Inferior parietal cortex (tissue), 1 donor: ENCODE measurements around the gene ENO2.

Source experiments
- DNase-seq: peaks from one replicate; pipeline ENCODE4 v3.0.0-alpha.2; 2016; ENCODE audit errors: extremely low spot score

Gene ENO2

GRCh38 chr12:6948873-6949594, 34.7 kb downstream of the ENO2 start:
- no peak for DNase-seq

DNA sequence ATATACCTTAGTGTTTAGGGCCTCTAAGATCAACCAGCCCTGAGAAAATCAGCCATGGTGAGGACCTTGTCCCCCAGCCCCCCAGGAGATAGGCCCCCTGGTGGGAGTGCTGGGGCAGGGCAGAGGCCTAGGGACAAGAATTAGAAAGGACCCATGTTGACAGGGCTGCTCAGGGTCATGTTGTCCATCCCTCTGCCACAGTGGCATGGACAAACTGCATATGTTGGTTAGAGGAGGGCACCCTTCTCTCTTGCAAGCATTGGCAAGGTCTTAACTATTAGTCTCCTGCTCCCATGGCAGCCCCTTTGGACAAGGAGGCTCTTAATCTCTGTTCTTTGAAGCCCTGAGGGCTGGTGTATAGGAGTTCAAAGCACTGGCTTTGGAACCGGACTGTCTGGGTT, 36.0 kb downstream of the ENO2 start:
- DNase-seq, result no peak

DNA sequence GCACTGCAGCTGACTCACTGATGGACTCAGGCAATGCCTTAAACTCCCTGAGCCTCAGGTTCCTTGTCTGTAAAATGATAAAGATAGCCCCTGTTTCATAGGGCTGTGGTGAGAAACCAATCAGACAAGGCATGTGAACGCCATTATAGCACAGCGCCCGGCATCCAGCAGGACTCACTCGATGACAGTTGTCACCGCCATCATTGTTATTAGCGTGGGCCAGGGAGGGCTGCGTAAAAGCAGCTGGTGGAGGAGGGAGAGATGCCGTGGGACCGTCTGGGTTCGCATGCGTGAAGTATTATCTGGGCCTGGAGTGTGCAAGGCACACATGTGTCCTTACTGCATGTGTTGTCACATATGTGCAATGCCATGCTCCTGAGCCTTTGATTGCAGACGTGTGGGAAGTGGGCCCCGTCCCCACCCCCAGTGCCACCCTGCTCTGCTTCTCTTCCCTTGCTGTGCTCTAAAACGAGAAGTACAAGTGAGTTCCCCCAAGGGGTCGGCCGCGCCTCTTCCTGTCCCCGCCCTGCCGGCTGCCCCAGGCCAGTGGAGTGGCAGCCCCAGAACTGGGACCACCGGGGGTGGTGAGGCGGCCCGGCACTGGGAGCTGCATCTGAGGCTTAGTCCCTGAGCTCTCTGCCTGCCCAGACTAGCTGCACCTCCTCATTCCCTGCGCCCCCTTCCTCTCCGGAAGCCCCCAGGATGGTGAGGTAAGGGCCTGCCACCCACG, 36.6 kb downstream of the ENO2 start, which contains the start of gene PTPN6:
PTPN6 (plus strand) TSS at position 546 of the 730 bp plus-strand sequence; CDS start at position 703, 157 bp downstream.
- no peak for DNase-seq

DNA sequence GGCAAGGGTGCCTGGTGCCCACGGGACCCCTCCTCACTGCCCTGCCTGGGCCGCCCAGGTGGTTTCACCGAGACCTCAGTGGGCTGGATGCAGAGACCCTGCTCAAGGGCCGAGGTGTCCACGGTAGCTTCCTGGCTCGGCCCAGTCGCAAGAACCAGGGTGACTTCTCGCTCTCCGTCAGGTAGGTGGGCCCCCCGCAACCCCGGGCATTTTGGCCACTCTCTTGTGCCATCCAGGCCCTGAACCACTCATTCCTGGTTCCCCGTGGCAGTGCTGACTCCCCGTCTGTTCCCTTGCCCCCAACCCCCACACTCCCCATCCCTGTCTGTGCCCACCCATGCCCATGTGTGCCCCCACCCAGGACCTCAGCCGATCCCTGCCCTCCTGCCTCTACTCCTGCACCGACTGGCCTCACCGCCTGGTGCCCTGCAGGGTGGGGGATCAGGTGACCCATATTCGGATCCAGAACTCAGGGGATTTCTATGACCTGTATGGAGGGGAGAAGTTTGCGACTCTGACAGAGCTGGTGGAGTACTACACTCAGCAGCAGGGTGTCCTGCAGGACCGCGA, 37.3 kb downstream of the ENO2 start:
- no peak for DNase-seq

DNA sequence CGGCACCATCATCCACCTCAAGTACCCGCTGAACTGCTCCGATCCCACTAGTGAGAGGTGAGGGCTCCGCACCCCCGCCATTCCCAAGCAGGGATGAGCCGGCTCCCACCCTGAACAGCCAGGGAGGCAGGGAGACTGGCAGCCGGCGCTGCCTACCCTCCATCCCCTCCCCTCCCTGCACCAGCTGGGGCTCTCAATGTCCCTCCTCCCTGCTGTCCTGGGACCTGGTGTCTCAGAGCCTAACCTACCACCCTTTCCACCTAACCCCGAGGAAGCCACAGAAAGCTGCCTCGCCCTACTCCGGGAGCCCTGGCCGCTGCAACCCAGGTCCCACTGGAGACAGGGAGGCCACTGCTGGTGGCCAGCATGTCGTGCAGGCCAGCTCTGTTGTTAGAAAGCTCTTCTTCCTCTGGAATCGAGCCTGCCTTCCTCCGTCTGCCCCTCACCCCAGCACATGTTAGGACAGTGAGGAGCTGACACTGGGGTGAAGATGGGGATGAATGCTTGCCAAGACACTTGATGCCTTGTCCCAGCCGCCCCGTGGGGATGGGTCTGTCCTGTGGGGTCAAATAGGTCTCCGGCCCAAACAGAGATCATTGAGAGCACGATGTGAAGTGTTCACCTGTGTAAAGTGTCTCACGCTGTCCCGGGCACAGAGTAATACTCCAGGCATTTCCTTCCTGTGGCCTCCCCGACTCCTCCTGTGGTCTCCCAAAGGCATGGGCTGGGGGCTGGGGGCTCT, 37.9 kb downstream of the ENO2 start:
- no peak for DNase-seq

DNA sequence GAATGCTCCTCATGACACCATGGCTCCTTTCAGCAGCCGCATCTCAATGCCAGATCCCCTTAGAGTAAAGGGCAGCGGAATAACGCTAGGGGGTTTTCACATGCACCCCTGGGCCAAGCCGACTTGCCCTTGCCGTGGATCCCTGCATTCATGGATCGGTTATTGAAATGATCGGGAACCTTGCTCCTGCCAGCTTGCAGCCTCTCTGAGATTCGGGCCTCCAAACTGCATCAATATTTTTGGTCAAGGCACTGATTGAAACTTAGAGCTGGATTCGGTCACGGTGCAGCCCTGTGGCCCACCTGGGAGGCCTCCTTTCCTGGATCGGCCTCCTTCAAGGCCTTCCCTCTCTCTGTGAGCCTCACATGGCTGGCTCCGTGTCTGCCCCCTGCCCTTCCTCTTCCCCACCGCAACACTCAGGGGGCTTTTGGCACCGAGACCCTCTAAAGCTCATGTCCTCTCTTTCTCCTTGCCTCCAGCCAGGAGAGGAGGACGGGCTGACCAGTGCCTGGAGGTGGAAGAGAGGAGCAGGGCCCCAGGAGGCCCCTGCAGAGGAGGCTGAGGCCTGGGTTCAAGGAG, 38.6 kb downstream of the ENO2 start:
- DNase-seq, result no peak

- DNase-seq, result no peak
Observed at GRCh38 chr12:6953442-6954315, 39.3 kb downstream of the ENO2 start.

DNA sequence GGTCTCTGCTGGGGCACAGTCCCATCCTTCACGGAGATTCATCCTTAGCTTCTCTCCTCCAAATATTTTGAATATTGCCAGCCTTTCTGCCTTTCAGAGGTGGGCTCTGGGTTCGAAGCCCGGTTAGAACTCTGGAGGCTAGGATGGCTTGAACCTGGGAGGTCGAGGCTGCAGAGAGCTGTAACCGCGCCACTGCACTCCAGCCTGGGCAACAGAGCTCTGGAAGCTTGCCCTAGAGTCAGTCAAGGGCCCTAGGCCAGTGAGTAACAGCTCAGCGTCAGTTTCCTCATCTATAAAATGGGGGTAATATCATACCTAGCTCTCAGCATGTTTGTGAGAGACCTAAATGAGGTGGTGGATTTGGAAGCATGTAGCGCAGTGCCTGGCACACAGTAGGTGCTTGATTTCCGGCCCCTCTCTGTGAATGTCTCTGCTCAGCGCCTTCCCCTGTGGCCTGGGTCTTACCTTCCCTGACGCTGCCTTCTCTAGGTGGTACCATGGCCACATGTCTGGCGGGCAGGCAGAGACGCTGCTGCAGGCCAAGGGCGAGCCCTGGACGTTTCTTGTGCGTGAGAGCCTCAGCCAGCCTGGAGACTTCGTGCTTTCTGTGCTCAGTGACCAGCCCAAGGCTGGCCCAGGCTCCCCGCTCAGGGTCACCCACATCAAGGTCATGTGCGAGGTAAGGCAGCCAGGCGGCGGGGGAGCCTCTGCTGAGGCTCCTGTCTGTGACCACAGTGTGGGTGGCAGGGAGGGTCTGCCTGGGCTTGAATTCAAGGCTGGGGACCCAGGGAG, 40.1 kb downstream of the ENO2 start:
- no peak for DNase-seq

- no peak for DNase-seq
Observed at GRCh38 chr12:6955108-6956020, 41.0 kb downstream of the ENO2 start.

GRCh38 chr12:6956021-6956727, 41.8 kb downstream of the ENO2 start:
- no peak for DNase-seq

DNA sequence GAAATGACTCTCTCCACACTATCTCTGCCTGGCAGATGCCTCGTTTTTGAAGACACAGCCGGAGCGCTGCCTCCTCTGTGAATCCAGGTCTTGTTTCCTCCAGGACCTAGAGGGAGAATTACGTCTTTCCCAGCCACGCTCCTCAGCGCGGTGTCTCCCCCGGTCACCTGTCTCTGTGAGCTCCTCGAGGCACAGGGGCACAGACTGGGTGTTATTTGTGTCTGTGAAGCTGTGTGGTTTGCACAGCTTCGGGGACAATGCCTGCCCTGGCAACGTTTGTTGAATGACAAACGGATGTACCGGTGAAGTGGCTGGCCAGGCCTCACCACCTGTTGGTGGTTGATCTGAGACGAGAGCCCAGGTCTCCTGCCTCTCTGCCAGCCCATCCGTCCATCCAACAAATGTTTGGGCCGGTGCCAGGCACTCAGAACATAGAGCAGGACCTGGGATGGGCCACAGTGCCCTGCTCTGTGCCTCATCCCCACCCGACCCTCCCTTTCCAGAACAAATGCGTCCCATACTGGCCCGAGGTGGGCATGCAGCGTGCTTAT, 42.8 kb downstream of the ENO2 start:
- DNase-seq, result no peak

DNA sequence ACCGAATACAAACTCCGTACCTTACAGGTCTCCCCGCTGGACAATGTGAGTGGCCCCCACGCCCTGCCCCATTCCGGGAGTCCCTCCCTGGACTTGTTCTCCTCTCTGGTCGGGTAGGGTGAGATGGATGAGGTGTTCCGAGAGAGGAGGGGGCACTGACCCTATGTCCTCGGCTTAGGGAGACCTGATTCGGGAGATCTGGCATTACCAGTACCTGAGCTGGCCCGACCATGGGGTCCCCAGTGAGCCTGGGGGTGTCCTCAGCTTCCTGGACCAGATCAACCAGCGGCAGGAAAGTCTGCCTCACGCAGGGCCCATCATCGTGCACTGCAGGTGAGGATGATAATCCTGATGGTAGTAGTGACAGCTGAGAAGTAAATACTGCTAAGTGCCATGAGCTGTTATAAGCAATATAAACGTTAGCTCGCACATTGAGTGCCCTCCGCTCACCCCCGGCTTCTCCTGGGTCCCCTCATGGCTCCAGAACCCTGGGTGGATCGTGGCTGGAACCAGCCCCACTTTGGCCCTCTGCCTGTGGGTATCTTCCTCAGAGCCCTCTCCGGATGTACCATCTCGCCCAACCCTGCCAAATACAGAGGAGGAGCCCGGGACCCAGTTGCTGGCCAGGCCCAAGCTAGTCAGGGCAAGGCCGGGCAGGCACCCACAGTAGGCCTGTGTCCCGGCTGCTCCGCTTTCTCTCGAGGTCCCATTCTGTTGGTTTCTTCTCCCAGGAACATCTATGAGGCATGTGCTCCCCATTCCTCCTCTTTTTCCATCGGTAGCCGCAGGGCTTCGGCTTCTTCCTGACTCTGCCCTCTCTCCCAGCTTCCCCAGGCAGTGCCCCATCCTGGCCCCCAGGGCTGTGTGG, 43.6 kb downstream of the ENO2 start:
- DNase-seq, result no peak

DNA sequence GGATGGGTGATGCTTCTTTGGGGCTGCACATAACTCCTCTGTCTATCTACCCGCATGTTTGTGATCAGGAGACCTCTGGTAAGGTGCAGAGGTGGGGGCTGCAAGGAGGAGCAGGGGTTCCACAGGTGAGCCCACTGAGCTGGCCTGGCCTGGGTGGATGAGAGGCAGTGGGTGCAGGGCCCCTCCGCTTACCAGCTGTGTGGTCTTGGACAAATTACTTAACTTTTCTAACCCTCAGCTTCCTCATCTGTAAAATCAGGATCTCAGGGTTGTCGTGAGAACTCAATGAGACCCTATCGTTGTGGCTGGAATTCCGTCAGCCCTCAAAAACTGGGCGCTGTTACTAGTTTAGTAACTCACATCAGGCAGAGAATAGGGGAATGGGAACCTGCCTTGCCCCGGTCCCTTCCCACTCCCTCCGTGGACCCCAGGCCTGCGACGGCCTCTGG, 44.3 kb downstream of the ENO2 start:
- no peak for DNase-seq

DNA sequence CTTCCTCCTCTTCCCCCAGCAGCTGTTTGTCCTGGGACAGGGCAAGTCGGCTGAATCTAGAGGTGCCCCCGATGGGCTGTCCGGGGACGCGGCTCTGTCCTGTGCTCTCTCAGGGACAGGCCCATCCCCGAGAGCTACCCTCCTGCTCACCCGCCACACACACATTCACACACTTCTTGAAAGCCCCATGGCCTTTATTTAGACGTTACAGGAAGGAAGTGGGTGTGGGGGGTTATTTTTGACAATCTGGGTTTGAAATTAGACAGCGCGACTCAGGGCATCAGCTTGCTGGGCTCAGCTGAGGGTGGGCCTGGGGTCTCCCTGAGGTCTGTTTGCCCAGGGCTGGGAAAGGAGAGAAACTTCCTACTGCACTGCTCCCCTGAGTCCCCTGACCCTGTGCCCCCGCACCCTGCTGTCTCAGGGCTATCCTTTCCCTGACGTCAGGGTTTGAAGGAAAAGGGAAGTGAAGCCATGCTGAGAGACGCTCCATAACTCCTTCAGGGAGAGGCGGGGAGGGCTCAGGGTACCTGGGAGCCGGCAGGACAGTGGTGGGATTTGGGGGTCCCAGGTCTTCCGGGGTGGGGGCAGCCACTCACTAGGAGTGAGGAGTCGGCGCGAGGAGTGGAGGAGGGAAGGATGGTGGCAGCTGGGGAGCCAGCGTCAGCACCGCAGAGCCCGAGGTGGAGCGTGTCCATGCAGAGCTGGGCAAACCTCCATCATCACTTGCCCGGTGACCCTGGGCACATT, 44.9 kb downstream of the ENO2 start:
- DNase-seq, result no peak

- DNase-seq, result no peak
Observed at GRCh38 chr12:6959805-6960592, 45.6 kb downstream of the ENO2 start.
